ENCODE results near the gene TMEM54. TPM values are rescaled to one million over a fixed set of nuclear protein-coding genes. Genes with fewer than 3 reads are reported as not detected.

Gene TMEM54
- total RNA-seq, 2 donors from 2014 or later = 8.6 to 12.3 TPM

GRCh38 chr1:32903991-32904785 lies 3.0 kb upstream of the TMEM54 start:
- H3K9me3 ChIP-seq (ENCODE audit: control insufficient read depth, low read length) = no peaks in the 10 kb centered on the region
- H3K27me3 Mint-ChIP-seq (ENCODE audit: insufficient read depth) = peaks cover 55% of the 10 kb centered on the region
- H3K9ac ChIP-seq (ENCODE audit: extremely low read depth, low read length, poor library complexity, severe bottlenecking) = no peak overlapping the region
- H3K36me3 ChIP-seq (ENCODE audit: control insufficient read depth, insufficient read depth, low read length) = no peaks in the 10 kb centered on the region
- peak; percentile 40 for TF ChIP-seq CTCF (conservative IDR thresholded peaks at IDR 0.05)
- no peak overlapping the region for H3K27ac ChIP-seq (ENCODE audit: low read depth, low read length)
- H3K36me3 Mint-ChIP-seq (ENCODE audit: low read depth) = no peaks in the 10 kb centered on the region
- H3K4me1 ChIP-seq (ENCODE audit: control insufficient read depth, insufficient read depth, low read length) = peaks cover 4% of the 10 kb centered on the region
- DNase-seq = peak; percentile 42
- H3K4me1 Mint-ChIP-seq = no peaks in the 10 kb centered on the region
- H3K27me3 ChIP-seq (ENCODE audit: control insufficient read depth, insufficient read depth, low read length, poor library complexity, severe bottlenecking) = peaks cover 44% of the 10 kb centered on the region
- no peaks in the 10 kb centered on the region for H3K9me3 Mint-ChIP-seq
- WGBS, 2 experiments (ENCODE audit: insufficient coverage in 1 of 2, insufficient read length in 1 of 2) = 82 to 89% methylated on average over 2 to 3 of the region's 3 CpGs
- H3K27ac Mint-ChIP-seq = no peak overlapping the region
- H3K4me3 ChIP-seq (ENCODE audit: low read length) = no peak overlapping the region
- H3K4me3 Mint-ChIP-seq = no peak overlapping the region

DNA sequence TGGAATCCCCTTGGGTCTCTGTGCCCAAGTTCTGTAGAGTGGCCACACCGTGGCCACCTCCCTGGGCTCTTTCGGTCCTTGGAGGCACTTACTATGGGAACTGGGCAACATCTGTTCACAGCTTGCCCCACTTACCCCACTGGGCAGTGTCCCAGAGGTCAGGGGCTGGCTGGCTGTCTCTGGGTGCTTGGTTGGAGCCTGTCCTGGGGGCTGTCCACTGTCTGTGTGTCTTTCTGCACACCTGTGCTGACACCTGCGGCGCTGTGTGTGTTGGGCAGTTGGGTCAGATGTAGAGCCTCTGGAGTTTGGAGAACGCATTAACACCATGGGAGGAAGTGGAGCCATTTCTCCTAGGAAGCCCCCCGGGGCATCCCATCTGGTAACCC lies 1.3 kb upstream of the TMEM54 start:
- Mint-ChIP-seq H3K36me3 (ENCODE audit: low read depth) (no peaks in the 10 kb centered on the region), H3K27ac (no peak overlapping the region), H3K9me3 (no peaks in the 10 kb centered on the region), H3K4me3 (peak overlapping the region; percentile 64), H3K4me1 (no peaks in the 10 kb centered on the region), H3K27me3 (ENCODE audit: insufficient read depth) (peaks cover 72% of the 10 kb centered on the region)
- Histone ChIP-seq H3K9me3 (ENCODE audit: control insufficient read depth, low read length) (no peaks in the 10 kb centered on the region), H3K27me3 (ENCODE audit: control insufficient read depth, insufficient read depth, low read length, poor library complexity, severe bottlenecking) (peaks cover 58% of the 10 kb centered on the region), H3K4me1 (ENCODE audit: control insufficient read depth, insufficient read depth, low read length) (peaks cover 4% of the 10 kb centered on the region), H3K36me3 (ENCODE audit: control insufficient read depth, insufficient read depth, low read length) (no peaks in the 10 kb centered on the region), H3K27ac (ENCODE audit: low read depth, low read length) (no peak overlapping the region), H3K9ac (ENCODE audit: extremely low read depth, low read length, poor library complexity, severe bottlenecking) (no peak overlapping the region), H3K4me3 (ENCODE audit: low read length) (no peak overlapping the region)
- DNase-seq = no peak
- no peak for TF ChIP-seq CTCF (conservative IDR thresholded peaks at IDR 0.05)
- WGBS, 2 experiments (ENCODE audit: insufficient coverage in 1 of 2, insufficient read length in 1 of 2) = 71 to 80% methylated on average over 4 to 6 of the region's 6 CpGs

GRCh38 chr1:32901823-32902534 lies 790 bp upstream of the TMEM54 start:
- peaks cover 59% of the 10 kb centered on the region for H3K27me3 ChIP-seq (ENCODE audit: control insufficient read depth, insufficient read depth, low read length, poor library complexity, severe bottlenecking)
- peaks cover 4% of the 10 kb centered on the region for H3K4me1 ChIP-seq (ENCODE audit: control insufficient read depth, insufficient read depth, low read length)
- WGBS, 2 experiments (ENCODE audit: insufficient coverage in 1 of 2, insufficient read length in 1 of 2) = 52 to 63% methylated on average over 16 to 22 of the region's 24 CpGs
- H3K9me3 ChIP-seq (ENCODE audit: control insufficient read depth, low read length) = no peaks in the 10 kb centered on the region
- no peaks in the 10 kb centered on the region for H3K36me3 ChIP-seq (ENCODE audit: control insufficient read depth, insufficient read depth, low read length)
- peak overlapping the region; percentile 68 for H3K4me3 ChIP-seq (ENCODE audit: low read length)
- no peak for TF ChIP-seq CTCF (conservative IDR thresholded peaks at IDR 0.05)
- no peak for DNase-seq
- Mint-ChIP-seq H3K27me3 (ENCODE audit: insufficient read depth) (peaks cover 77% of the 10 kb centered on the region), H3K4me3 (peak overlapping the region; percentile 64), H3K4me1 (no peaks in the 10 kb centered on the region), H3K36me3 (ENCODE audit: low read depth) (no peaks in the 10 kb centered on the region), H3K9me3 (no peaks in the 10 kb centered on the region), H3K27ac (no peak overlapping the region)
- no peak overlapping the region for H3K9ac ChIP-seq (ENCODE audit: extremely low read depth, low read length, poor library complexity, severe bottlenecking)
- H3K27ac ChIP-seq (ENCODE audit: low read depth, low read length) = no peak overlapping the region
